Mammary epithelial cell (primary cell): ENCODE data around the gene PTPN20.
"Not testable (repeated sequence)": the region's sequence is repeated elsewhere in the genome, so short reads cannot be mapped to it uniquely, and the experiment has no call there.

Experiments used
- EZH2 ChIP-seq: IDR thresholded peaks from 2 replicates; pipeline ENCODE4 v1.6.1; 2012; ENCODE audit warnings: low read length, inconsistent platforms, borderline replicate concordance
- TF ChIP-seq, protein P1 (sequence below), 2 donors: IDR thresholded peaks in 1 of 2; conservative IDR thresholded peaks in 1 of 2; 2 replicates each; pipeline ENCODE4 v1.5.1; 2011 to 2012; ENCODE audit warnings: inconsistent platforms in 2 of 2, low read length in 2 of 2, mild to moderate bottlenecking in 2 of 2, control low read depth in 1 of 2, low read depth in 1 of 2; ENCODE audit not compliant: insufficient read depth in 1 of 2; ENCODE audit errors: extremely low read depth in 1 of 2

DNA sequence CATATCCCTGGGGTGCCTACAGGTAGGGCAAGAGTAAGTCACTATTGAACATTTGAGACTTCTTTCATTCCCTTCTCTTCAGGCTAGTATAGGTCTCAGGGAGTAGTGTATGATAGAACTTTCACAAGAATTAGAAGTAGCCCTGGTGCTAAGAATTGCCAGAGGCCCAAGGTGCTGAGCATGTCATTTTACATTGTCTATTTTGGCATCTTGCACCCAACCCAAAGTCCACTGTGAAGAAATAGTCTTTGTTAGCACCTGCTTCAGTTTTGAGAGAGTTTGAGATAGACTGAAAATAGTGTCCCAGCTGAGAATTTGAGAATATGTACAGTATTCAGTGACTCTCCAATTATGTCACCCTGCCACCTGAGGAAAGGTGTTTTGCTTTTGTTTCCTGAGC is 17.6 kb downstream of the PTPN20 start:
- TF ChIP-seq, protein P1, sequence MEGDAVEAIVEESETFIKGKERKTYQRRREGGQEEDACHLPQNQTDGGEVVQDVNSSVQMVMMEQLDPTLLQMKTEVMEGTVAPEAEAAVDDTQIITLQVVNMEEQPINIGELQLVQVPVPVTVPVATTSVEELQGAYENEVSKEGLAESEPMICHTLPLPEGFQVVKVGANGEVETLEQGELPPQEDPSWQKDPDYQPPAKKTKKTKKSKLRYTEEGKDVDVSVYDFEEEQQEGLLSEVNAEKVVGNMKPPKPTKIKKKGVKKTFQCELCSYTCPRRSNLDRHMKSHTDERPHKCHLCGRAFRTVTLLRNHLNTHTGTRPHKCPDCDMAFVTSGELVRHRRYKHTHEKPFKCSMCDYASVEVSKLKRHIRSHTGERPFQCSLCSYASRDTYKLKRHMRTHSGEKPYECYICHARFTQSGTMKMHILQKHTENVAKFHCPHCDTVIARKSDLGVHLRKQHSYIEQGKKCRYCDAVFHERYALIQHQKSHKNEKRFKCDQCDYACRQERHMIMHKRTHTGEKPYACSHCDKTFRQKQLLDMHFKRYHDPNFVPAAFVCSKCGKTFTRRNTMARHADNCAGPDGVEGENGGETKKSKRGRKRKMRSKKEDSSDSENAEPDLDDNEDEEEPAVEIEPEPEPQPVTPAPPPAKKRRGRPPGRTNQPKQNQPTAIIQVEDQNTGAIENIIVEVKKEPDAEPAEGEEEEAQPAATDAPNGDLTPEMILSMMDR (conservative IDR thresholded peaks at IDR 0.05 in 1 of 2, IDR thresholded peaks at IDR 0.05 in 1 of 2; ENCODE audit: extremely low read depth in 1 of 2, insufficient read depth in 1 of 2, low read depth in 1 of 2, low read length in 2 of 2): not testable (repeated sequence)
- TF ChIP-seq EZH2: not testable (repeated sequence)
